Upper lobe of left lung (tissue), 6 donors: Measurements from ENCODE around the gene TIMP4. TPM values are rescaled to one million over a fixed set of nuclear protein-coding genes. Genes with fewer than 3 reads are reported as not detected.

Source experiments
- total RNA-seq, 6 donors: library from RNA; depleted of rRNA in 4 of 6; stranded (reverse); fragments of >200 nt in 4 of 6; gene quantifications; one replicate each; pipeline versions ENCODE4 v1.1.0 to v1.2.1, GENCODE V29; 2016 to 2021
- donor health status: DM: no; HTN: no; CAD: no; lungs with moderate emphysema.
- donor health status: DM: no; HTN: yes; CAD: no; lungs with severe emphysema.

Gene TIMP4
- total RNA-seq, 6 donors from 2014 or later = 1.6 to 10.5 (median 5.2) TPM

Other genes starting within 250 kb of the TIMP4 start
- gene SYN2, start 154.5 kb downstream of the TIMP4 start, total RNA-seq = 10 to 100 TPM in 1 of 6 donors, 1 to 10 TPM in 3, under 1 TPM in 2; 0.77 to 14.5 (median 1.4) TPM
- gene PPARG, start 130.2 kb upstream of the TIMP4 start, total RNA-seq = 10 to 100 TPM; 39.8 to 93.9 (median 52.7) TPM